Measurements from ENCODE around the gene SNX9.

DNA sequence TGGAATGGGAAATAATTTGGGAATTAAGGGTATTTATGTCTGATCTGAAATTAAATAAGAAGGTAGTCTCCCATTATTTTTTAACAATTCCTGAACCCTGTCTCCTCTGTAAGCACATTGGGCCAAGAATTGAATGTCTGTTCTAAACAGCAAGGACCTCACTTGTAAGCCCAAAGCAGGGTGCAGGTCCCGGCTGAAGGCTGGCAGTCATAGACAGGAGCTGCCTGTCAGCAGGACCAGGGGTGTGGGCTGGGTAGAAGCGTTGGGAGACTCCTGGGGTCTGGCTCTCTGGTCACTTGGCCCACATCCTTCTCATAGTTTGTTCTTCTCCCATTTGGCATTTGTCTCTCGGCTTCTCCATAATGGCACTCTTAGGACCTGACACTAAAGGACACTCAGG is 75.6 kb downstream of the SNX9 start:
- TF ChIP-seq POLR2A (IDR thresholded peaks at IDR 0.05; ENCODE audit: low read length) = no peak
- TF ChIP-seq GATA1 (IDR thresholded peaks at IDR 0.05; ENCODE audit: low read depth, low read length) = no peak
